ENCODE results near the gene ZNF839. TPM values are rescaled to one million over a fixed set of nuclear protein-coding genes. Genes with fewer than 3 reads are reported as not detected.
A peak's percentile ranks its signal among the peaks of the same experiment; 100 is the strongest.

Gene ZNF839
- total and polyA plus RNA-seq, 4 experiments from 2014 or later = 4.0 to 21.7 (median 13.0) TPM

- H3K36me3 Mint-ChIP-seq = peaks cover 32 to 61% of the 10 kb centered on the region in 2 donors
- POLR2A ChIA-PET (ENCODE audit: partially characterized antibody) = no interaction called here
Measured at GRCh38 chr14:102342238-102342637, 22.7 kb downstream of the ZNF839 start.

GRCh38 chr14:102344084-102344483 lies 24.5 kb downstream of the ZNF839 start:
- ChIA-PET CTCF (ENCODE audit: partially characterized antibody) (no interaction called here), POLR2A (ENCODE audit: partially characterized antibody) (no interaction called here)
- Histone ChIP-seq H3K4me3 (ENCODE audit: low read length in 2 of 2) (no peak overlapping the region), H3K9me3 (ENCODE audit: control insufficient read depth in 1 of 2, low read length in 2 of 2) (no peaks in the 10 kb centered on the region), H3K4me1 (ENCODE audit: insufficient read depth, low read length) (no peaks in the 10 kb centered on the region), H3K27ac (ENCODE audit: low read depth, low read length) (no peak overlapping the region), H3K27me3 (ENCODE audit: insufficient read depth, low read length) (no peaks in the 10 kb centered on the region), H3K36me3 (ENCODE audit: insufficient read depth, low read length) (peaks cover 26% of the 10 kb centered on the region)
- Mint-ChIP-seq H3K4me3 (no peak overlapping the region), H3K4me1 (peaks cover 0 to 2% (median 0%) of the 10 kb centered on the region in 4 donors), H3K27me3 (no peaks in the 10 kb centered on the region), H3K9me3 (peaks cover 0 to 2% (median 0%) of the 10 kb centered on the region in 8 donors), H3K27ac (no peak overlapping the region), H3K36me3 (peaks cover 36 to 60% of the 10 kb centered on the region in 2 donors)
- DNase-seq = no peak
- intact Hi-C loops (cut with micrococcal nuclease) = no loop called here

More at GRCh38 chr14:102342238-102342637, 22.7 kb downstream of the ZNF839 start:
- Mint-ChIP-seq H3K27ac (no peak overlapping the region), H3K4me3 (no peak overlapping the region), H3K9me3 (peaks cover 0 to 2% (median 0%) of the 10 kb centered on the region in 8 donors), H3K4me1 (peaks cover 0 to 2% (median 0%) of the 10 kb centered on the region in 4 donors), H3K27me3 (no peaks in the 10 kb centered on the region)
- no peaks in the 10 kb centered on the region for H3K27me3 ChIP-seq (ENCODE audit: insufficient read depth, low read length)
- intact Hi-C loops (cut with micrococcal nuclease) = no loop called here
- no peak overlapping the region for H3K4me3 ChIP-seq (ENCODE audit: low read length in 2 of 2)
- no peaks in the 10 kb centered on the region for H3K4me1 ChIP-seq (ENCODE audit: insufficient read depth, low read length)
- H3K36me3 ChIP-seq (ENCODE audit: insufficient read depth, low read length) = peaks cover 18% of the 10 kb centered on the region
- no peak for DNase-seq
- no peaks in the 10 kb centered on the region for H3K9me3 ChIP-seq (ENCODE audit: control insufficient read depth in 1 of 2, low read length in 2 of 2)
- CTCF ChIA-PET (ENCODE audit: partially characterized antibody) = interaction anchor here (1.2 to 1.5 kb wide), 2 partner anchors 26 to 28 kb away, joined by 3 to 5 read pairs; no protein-coding TSS in a partner anchor
- no peak overlapping the region for H3K27ac ChIP-seq (ENCODE audit: low read depth, low read length)

DNA sequence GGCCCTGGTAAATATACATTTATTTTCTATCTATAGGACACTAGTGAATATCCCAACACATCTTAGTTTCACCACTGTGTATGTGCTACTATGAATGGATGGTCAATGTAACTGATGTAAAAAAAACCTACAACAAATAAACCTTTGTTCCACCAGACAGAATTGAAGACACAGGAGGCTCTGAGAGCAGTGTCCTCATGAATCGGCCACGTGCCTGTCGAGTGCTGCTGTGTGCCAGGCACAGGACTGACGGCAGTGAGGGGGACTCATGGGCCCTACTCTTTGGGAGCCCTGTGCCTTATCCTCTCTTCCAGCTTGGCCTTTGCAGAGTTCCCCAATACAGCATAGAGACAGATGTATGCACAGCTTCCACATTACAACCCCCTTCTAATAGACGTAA lies 24.9 kb downstream of the ZNF839 start:
- H3K4me1 ChIP-seq (ENCODE audit: insufficient read depth, low read length) = no peaks in the 10 kb centered on the region
- H3K36me3 Mint-ChIP-seq = peaks cover 40 to 61% of the 10 kb centered on the region in 2 donors
- H3K9me3 ChIP-seq (ENCODE audit: control insufficient read depth in 1 of 2, low read length in 2 of 2) = no peaks in the 10 kb centered on the region
- CTCF ChIA-PET (ENCODE audit: partially characterized antibody) = no interaction called here
- H3K27ac ChIP-seq (ENCODE audit: low read depth, low read length) = no peak overlapping the region
- no peak for DNase-seq
- H3K9me3 Mint-ChIP-seq = peaks cover 0 to 2% (median 0%) of the 10 kb centered on the region in 8 donors
- H3K4me1 Mint-ChIP-seq = peaks cover 0 to 2% (median 0%) of the 10 kb centered on the region in 4 donors
- H3K4me3 Mint-ChIP-seq = no peak overlapping the region
- POLR2A ChIA-PET (ENCODE audit: partially characterized antibody) = no interaction called here
- peak overlapping the region in 3 of 7 donors; percentile 13 to 60 (median 29) for H3K27ac Mint-ChIP-seq
- H3K36me3 ChIP-seq (ENCODE audit: insufficient read depth, low read length) = peaks cover 28% of the 10 kb centered on the region
- no peaks in the 10 kb centered on the region for H3K27me3 Mint-ChIP-seq
- no peaks in the 10 kb centered on the region for H3K27me3 ChIP-seq (ENCODE audit: insufficient read depth, low read length)
- intact Hi-C loops (cut with micrococcal nuclease) = no loop called here
- H3K4me3 ChIP-seq (ENCODE audit: low read length in 2 of 2) = no peak overlapping the region

DNA sequence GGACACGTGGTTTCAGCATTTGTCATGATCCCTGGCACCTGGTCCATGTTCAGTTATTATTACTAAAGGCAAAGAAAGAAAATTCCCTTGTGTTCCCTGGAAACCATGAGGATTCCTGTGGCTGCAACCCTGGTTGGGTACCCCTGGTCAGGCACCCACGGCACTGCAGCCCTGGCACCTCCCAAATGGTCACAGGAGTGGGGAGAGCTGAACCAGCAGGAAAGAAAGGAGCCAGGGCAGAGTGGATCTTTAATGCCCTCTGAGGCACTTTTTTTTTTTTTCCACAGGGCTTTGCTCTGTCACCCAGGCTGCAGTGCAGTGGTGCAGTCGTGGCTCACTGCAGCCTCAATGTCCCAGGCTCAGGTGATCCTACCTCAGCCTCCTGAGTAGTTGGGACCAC lies 25.7 kb downstream of the ZNF839 start:
- CTCF ChIA-PET (ENCODE audit: partially characterized antibody) = no interaction called here
- Mint-ChIP-seq H3K4me3 (no peak overlapping the region), H3K9me3 (peaks cover 0 to 2% (median 0%) of the 10 kb centered on the region in 8 donors), H3K27me3 (no peaks in the 10 kb centered on the region), H3K36me3 (peaks cover 46 to 68% of the 10 kb centered on the region in 2 donors), H3K27ac (peak overlapping the region in 3 of 7 donors; percentile 13 to 60 (median 29)), H3K4me1 (peaks cover 0 to 2% (median 0%) of the 10 kb centered on the region in 4 donors)
- H3K4me3 ChIP-seq (ENCODE audit: low read length in 2 of 2) = no peak overlapping the region
- POLR2A ChIA-PET (ENCODE audit: partially characterized antibody) = no interaction called here
- DNase-seq = no peak
- peaks cover 30% of the 10 kb centered on the region for H3K36me3 ChIP-seq (ENCODE audit: insufficient read depth, low read length)
- H3K27me3 ChIP-seq (ENCODE audit: insufficient read depth, low read length) = no peaks in the 10 kb centered on the region
- H3K27ac ChIP-seq (ENCODE audit: low read depth, low read length) = no peak overlapping the region
- intact Hi-C loops (cut with micrococcal nuclease) = no loop called here
- no peaks in the 10 kb centered on the region for H3K9me3 ChIP-seq (ENCODE audit: control insufficient read depth in 1 of 2, low read length in 2 of 2)
- no peaks in the 10 kb centered on the region for H3K4me1 ChIP-seq (ENCODE audit: insufficient read depth, low read length)

DNA sequence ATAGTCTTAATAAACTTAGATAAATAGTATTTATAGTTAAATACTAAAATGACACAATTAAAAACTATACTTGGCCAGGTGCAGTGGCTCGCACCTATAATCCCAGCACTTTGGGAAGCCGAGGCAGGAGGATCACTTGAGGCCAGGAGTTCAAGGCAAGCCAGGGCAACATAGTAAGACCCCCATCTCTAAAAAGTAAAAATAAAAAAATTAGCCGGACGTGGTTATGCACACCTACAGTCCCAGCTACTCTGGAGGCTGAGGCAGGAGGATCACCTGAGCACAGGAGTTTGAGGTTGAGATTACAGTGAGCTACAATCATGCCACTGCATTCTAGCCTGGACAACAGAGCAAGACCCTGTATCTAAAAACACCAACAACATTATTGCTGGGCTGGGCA lies 27.1 kb downstream of the ZNF839 start:
- Histone ChIP-seq H3K9me3 (ENCODE audit: control insufficient read depth in 1 of 2, low read length in 2 of 2) (no peaks in the 10 kb centered on the region), H3K36me3 (ENCODE audit: insufficient read depth, low read length) (peaks cover 28% of the 10 kb centered on the region), H3K4me3 (ENCODE audit: low read length in 2 of 2) (no peak overlapping the region), H3K27me3 (ENCODE audit: insufficient read depth, low read length) (no peaks in the 10 kb centered on the region), H3K27ac (ENCODE audit: low read depth, low read length) (no peak overlapping the region), H3K4me1 (ENCODE audit: insufficient read depth, low read length) (no peaks in the 10 kb centered on the region)
- peaks cover 41 to 62% of the 10 kb centered on the region in 2 donors for H3K36me3 Mint-ChIP-seq
- intact Hi-C loops (cut with micrococcal nuclease) = no loop called here
- ChIA-PET CTCF (ENCODE audit: partially characterized antibody) (no interaction called here), POLR2A (ENCODE audit: partially characterized antibody) (no interaction called here)
- H3K4me1 Mint-ChIP-seq = peaks cover 0 to 2% (median 0%) of the 10 kb centered on the region in 4 donors
- H3K27me3 Mint-ChIP-seq = no peaks in the 10 kb centered on the region
- no peak for DNase-seq
- no peak overlapping the region for H3K4me3 Mint-ChIP-seq
- no peak overlapping the region for H3K27ac Mint-ChIP-seq
- H3K9me3 Mint-ChIP-seq = peaks cover 0 to 1% (median 0%) of the 10 kb centered on the region in 8 donors

DNA sequence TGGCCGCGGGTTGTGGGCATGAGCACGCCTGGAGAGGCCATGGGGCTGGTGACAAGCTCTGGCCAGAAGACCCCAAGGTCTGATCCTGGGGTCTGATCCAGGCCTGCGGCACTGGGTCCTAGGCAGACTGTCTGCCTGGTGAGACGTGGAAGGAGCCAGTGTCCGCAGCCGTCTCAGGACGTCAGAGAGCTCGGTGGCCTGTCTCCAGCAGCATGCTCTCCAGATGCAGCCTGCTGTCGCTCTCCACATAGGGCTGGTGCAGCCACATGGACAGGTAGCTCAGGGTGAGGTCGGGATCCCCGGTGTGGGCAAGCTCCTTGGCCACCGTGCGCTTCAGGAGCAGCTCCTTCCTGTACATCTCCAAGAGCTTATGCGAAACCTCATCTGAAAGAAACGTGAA lies 28.8 kb downstream of the ZNF839 start:
- intact Hi-C loops (cut with micrococcal nuclease) = no loop called here
- POLR2A ChIA-PET (ENCODE audit: partially characterized antibody) = no interaction called here
- CTCF ChIA-PET (ENCODE audit: partially characterized antibody) = interaction anchor here (1.0 to 1.1 kb wide), 2 partner anchors 15 to 33 kb away, joined by 3 read pairs; no protein-coding TSS in a partner anchor

DNA sequence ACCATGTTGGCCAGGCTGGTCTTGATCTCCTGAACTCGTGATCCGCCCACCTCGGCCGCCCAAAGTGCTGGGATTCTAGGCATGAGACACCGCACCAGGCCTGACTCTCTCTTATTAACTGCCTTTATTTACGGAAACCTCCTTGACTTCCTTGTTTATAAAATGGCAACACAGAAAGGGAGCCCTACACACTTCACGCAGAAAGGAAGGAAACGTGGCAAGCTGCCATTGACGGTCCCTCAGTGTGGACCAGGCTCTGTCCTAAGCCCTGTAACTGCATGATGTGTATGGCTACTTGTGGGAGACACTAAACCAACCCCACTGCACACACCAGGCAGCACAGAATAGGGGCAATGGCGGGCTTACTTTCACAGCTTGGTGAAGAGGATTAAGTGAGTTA lies 31.5 kb downstream of the ZNF839 start:
- Histone ChIP-seq H3K27ac (ENCODE audit: low read depth, low read length) (no peak overlapping the region), H3K4me3 (ENCODE audit: low read length in 2 of 2) (no peak overlapping the region), H3K4me1 (ENCODE audit: insufficient read depth, low read length) (no peaks in the 10 kb centered on the region), H3K27me3 (ENCODE audit: insufficient read depth, low read length) (no peaks in the 10 kb centered on the region), H3K9me3 (ENCODE audit: control insufficient read depth in 1 of 2, low read length in 2 of 2) (no peaks in the 10 kb centered on the region), H3K36me3 (ENCODE audit: insufficient read depth, low read length) (peaks cover 40% of the 10 kb centered on the region)
- CTCF ChIA-PET (ENCODE audit: partially characterized antibody) = interaction anchor here (1.1 kb wide), 1 partner anchor 44 kb away, joined by 3 read pairs; no protein-coding TSS in a partner anchor
- Mint-ChIP-seq H3K27ac (peak overlapping the region in 2 of 7 donors; percentile 12 to 57), H3K27me3 (no peaks in the 10 kb centered on the region), H3K36me3 (peaks cover 44 to 58% of the 10 kb centered on the region in 2 donors), H3K4me1 (peaks cover 0 to 2% (median 0%) of the 10 kb centered on the region in 4 donors), H3K4me3 (no peak overlapping the region), H3K9me3 (no peaks in the 10 kb centered on the region)
- intact Hi-C loops (cut with micrococcal nuclease) = no loop called here
- no peak for DNase-seq
- POLR2A ChIA-PET (ENCODE audit: partially characterized antibody) = interaction anchor here (2.2 kb wide), 1 partner anchor 11 kb away, joined by 7 read pairs; the partner anchor contains the start of genes CINP and TECPR2

More for the DNA sequence above, 28.8 kb downstream of the ZNF839 start:
- Mint-ChIP-seq H3K27me3 (no peaks in the 10 kb centered on the region), H3K36me3 (peaks cover 37 to 58% of the 10 kb centered on the region in 2 donors), H3K4me1 (peaks cover 0 to 2% (median 0%) of the 10 kb centered on the region in 4 donors), H3K4me3 (no peak overlapping the region), H3K9me3 (no peaks in the 10 kb centered on the region), H3K27ac (no peak overlapping the region)
- Histone ChIP-seq H3K4me1 (ENCODE audit: insufficient read depth, low read length) (no peaks in the 10 kb centered on the region), H3K9me3 (ENCODE audit: control insufficient read depth in 1 of 2, low read length in 2 of 2) (no peaks in the 10 kb centered on the region), H3K27me3 (ENCODE audit: insufficient read depth, low read length) (no peaks in the 10 kb centered on the region), H3K36me3 (ENCODE audit: insufficient read depth, low read length) (peaks cover 31% of the 10 kb centered on the region), H3K27ac (ENCODE audit: low read depth, low read length) (no peak overlapping the region), H3K4me3 (ENCODE audit: low read length in 2 of 2) (no peak overlapping the region)
- no peak for DNase-seq

All from CD4-positive, alpha-beta memory T cell (primary cell).